KBM-7 (cell line): ENCODE data around the gene ERCC8.
"Not testable (repeated sequence)": the region's sequence is repeated elsewhere in the genome, so short reads cannot be mapped to it uniquely, and the experiment has no call there.

Experiments
- DNase-seq: peaks from one replicate; pipeline ENCODE4 v3.0.0-alpha.2; 2015
- in situ Hi-C: fragments of 300-500 bp; cut with MboI; formaldehyde crosslinking; loops from 2 replicates; pipeline ENCODE4 v1.14.3; 2020; ENCODE audit warnings: low sequenced_read_pairs, low pct_unique_long_range_greater_than_20kb, mixed read lengths

The ERCC8 gene

GRCh38 chr5:60929024-60929423 is 15.8 kb downstream of the ERCC8 start:
- DNase-seq = peak; percentile 14

GRCh38 chr5:60927450-60927849 is 17.4 kb downstream of the ERCC8 start:
- in situ Hi-C loops = no loop called here
- no peak for DNase-seq

More at GRCh38 chr5:60929024-60929423, 15.8 kb downstream of the ERCC8 start:
- in situ Hi-C loops = no loop called here

DNA sequence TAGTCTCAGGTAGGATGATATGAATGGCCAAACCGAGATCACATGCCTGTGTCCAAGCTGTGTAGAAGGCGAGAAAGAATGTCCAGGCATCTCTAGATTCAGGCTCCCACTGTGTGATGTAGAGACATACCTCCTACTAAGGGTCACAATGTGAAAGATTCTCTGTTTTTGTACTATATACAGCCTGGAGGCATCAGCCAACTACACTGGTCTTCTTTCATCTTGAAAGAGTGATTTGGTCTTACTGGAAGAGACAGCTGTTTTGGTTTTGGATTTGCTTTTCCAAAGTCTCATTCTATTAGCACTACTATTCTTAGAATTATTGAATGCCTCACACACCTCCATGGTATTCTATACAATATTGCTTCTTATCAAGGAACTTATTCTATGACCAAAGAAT is 26.4 kb downstream of the ERCC8 start:
- in situ Hi-C loops = no loop called here
- DNase-seq = no peak

DNA sequence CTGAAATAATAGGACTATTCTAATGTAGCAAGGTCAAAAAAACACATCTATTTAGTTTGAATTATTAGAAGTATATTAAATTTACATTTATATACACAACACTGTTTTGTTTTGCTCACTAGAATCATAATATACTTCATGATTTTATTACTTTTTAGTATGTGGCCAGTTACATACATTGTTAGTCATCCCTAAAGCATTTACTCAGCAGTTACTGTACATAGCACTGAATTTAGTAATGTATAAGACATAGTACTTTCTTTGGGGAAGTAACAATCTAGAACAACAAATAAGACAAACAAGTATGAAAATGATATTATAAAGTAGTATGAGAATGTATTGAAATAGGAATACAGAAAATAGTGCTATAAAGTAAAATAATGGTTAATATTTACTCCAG is 28.2 kb downstream of the ERCC8 start:
- no peak for DNase-seq
- in situ Hi-C loops = no loop called here

- in situ Hi-C loops = no loop called here
These were observed 41.5 kb downstream of the ERCC8 start for GRCh38 chr5:60903356-60903755.

DNA sequence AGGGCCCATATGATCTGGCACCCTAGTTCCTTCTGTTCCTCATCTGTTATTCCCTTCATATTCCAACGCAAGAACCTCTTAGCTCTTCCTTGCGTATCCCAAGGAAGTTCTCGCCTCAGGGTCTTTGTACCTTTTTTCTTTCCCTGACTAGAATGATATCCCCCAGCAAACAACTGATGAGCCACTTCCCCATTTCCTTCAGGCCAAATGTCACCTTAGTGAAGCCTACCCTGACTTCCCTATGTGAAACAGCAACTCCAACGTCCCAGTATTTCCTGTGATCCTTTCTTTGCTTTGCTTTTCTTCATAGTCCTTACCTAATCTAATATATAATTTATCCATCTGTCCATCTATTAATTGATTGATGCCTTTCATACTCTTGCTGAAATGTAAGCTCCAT is 47.9 kb downstream of the ERCC8 start:
- in situ Hi-C loops = no loop called here
- DNase-seq = peak; percentile 15

More at GRCh38 chr5:60903356-60903755, 41.5 kb downstream of the ERCC8 start:
- no peak for DNase-seq

GRCh38 chr5:60893521-60893920 is 51.3 kb downstream of the ERCC8 start:
- in situ Hi-C loops = no loop called here
- DNase-seq = no peak

- in situ Hi-C loops = no loop called here
- no peak for DNase-seq
These were observed 53.2 kb downstream of the ERCC8 start for GRCh38 chr5:60891667-60892066.

DNA sequence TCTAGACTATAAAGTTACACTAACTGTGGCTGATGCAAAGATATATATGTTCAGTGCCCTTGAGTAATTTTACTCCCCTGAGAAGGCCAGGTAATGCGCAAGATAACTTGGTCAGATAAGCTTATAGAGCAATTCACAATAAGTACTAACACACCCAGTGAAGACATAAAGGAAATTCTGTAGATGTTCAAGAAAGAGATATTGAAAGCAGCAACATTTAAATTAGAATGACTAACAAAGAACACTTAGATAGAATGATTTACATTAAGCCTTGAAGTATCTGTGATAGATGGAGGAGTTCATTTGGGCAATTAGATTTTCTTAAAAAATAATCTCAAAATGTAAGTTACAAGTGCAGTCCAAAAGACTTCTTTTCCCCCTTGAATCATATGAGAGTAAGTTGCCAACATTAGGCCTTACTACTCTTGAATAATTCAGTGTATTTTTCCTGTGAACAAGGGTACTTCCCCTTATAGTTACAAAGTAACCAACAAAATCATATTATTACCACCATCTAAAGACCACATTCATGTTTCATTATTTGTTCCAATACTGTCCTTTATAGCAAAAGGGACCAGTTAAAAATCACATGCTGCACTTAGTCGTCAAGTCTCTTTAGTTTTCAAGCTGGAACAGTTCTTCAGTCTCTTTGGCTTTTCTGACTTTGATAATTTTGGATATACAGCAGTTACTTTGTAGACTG is 56.4 kb downstream of the ERCC8 start:
- in situ Hi-C loops = no loop called here
- DNase-seq = no peak

GRCh38 chr5:60887746-60888145 is 57.1 kb downstream of the ERCC8 start:
- in situ Hi-C loops = no loop called here
- no peak for DNase-seq

DNA sequence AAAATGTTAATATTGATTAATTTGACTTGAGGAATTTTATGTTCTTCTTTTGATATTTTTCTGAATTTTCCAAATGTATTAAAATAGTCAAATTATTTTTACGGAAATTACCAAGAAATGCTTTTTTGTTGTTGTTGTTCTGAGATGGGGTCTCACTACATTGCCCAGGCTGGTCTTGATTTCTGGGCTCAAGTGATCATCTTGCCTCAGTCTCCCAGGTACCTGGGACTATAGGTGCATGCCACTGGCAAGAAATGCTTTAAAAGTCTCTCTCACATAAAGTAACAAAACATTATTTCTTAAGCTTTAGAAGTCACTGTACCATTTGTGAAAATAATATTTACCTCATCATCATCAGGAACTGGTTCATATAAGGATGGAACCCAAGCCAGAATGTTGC is 57.8 kb downstream of the ERCC8 start:
- in situ Hi-C loops = no loop called here
- DNase-seq = no peak

- no peak for DNase-seq
These were observed 58.7 kb downstream of the ERCC8 start for GRCh38 chr5:60886158-60886557.

GRCh38 chr5:60883229-60883628 is 61.6 kb downstream of the ERCC8 start:
- in situ Hi-C loops = no loop called here
- DNase-seq = peak; percentile 51

More at GRCh38 chr5:60886158-60886557, 58.7 kb downstream of the ERCC8 start:
- in situ Hi-C loops = no loop called here

GRCh38 chr5:60872892-60873291 is 72.0 kb downstream of the ERCC8 start:
- no peak for DNase-seq
- in situ Hi-C loops = no loop called here

DNA sequence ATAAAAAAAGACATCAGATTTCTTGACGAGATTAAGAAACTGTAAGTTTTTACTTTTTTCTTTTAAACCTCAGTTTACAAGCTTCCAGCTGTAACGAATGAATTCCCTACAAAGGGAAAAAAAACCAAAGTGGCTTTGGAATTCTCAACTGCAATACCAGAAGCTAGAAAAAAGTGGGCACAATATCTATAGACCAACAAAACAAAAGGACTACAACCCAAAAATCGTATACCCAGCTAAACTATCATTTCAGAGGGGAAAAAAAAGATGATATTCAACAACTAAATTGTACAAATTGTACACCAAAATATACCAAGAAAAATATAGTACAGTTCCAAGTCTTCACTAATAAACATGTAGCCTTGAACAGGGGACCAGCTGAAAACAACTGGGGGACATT is 74.0 kb downstream of the ERCC8 start:
- in situ Hi-C loops = no loop called here
- DNase-seq = no peak

DNA sequence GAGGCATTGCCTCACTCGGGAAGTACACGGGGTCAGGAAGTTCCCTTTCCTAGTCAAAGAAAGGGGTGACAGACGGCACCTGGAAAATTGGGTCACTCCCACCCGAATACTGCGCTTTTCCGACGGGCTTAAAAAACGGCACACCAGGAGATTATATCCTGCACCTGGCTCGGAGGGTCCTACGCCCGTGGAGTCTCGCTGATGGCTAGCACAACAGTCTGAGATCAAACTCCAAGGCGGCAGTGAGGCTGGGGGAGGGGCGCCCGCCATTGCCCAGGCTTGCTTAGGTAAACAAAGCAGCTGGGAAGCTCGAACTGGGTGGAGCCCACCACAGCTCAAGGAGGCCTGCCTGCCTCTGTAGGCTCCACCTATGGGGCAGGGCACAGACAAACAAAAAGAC is 84.3 kb downstream of the ERCC8 start:
- DNase-seq, in situ Hi-C loops: not testable (repeated sequence)

DNA sequence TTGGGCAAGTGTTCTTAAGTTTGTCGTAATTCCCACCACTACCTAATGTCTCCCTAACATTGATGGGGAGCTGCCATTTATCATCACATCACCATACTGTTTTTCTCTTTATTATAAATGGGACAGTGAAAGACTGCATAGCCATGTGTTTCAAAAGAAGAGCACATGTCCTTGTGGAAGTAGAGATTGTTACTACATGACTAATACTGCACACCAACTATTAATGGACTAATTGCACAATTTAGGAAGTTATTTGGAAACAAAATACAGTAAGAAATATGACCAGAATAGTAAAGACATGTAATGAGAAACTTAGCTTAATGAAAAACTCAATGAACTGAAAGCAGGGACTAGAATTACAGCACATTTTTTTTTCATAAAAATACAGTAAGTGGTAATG is 88.8 kb downstream of the ERCC8 start:
- in situ Hi-C loops = no loop called here
- no peak for DNase-seq

- in situ Hi-C loops = no loop called here
- DNase-seq = no peak
These were observed 91.9 kb downstream of the ERCC8 start for GRCh38 chr5:60852940-60853339.

- no peak for DNase-seq
- in situ Hi-C loops = no loop called here
These were observed 92.6 kb downstream of the ERCC8 start for GRCh38 chr5:60852317-60852716.

DNA sequence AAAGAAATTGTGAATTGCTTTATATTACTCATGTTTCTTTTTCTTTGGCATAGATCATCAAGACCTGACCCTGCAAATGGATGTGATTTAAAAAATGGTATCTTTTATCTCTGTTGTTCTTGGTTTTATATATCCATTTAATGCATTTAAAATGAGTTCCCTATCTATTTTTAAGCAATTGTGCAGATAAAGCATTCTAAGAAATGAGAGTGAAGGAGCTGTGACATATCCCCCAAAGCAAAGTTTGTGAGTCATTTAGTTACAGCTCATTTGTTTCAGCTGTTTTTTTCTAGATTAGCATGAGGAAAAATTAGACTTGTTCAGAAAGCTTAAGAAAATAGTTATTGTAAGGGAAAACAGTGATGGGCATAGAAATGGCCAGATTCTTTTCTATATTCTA is 93.2 kb downstream of the ERCC8 start:
- in situ Hi-C loops = no loop called here
- DNase-seq = no peak

GRCh38 chr5:60846298-60846697 is 98.6 kb downstream of the ERCC8 start:
- DNase-seq = no peak
- in situ Hi-C loops = no loop called here
